Dedifferentiated amniotic fluid mesenchymal stem cell (primary cell): Measurements from ENCODE around the gene ECE1.
"Not testable (repeated sequence)": the region's sequence is repeated elsewhere in the genome, so short reads cannot be mapped to it uniquely, and the experiment has no call there.

Experiments used
- DNase-seq: peaks from one replicate; pipeline ENCODE4 v3.0.0-alpha.2; 2016; ENCODE audit errors: extremely low spot score

ECE1 gene

GRCh38 chr1:21292984-21293536 lies 2.8 kb upstream of the ECE1 start:
- DNase-seq: no peak

GRCh38 chr1:21292503-21292983 lies 2.3 kb upstream of the ECE1 start:
- DNase-seq: no peak

GRCh38 chr1:21291964-21292363 lies 1.7 kb upstream of the ECE1 start:
- DNase-seq: no peak

GRCh38 chr1:21291184-21291583 lies 921 bp upstream of the ECE1 start:
- DNase-seq: no peak

GRCh38 chr1:21290546-21290944 lies 282 bp upstream of the ECE1 start:
- no peak for DNase-seq

- no peak for DNase-seq
Observed at GRCh38 chr1:21289127-21289526, 1.1 kb downstream of the ECE1 start.

GRCh38 chr1:21287905-21288514 lies 2.3 kb downstream of the ECE1 start:
- no peak for DNase-seq

- DNase-seq: not testable (repeated sequence)
Observed at GRCh38 chr1:21285386-21285785, 4.9 kb downstream of the ECE1 start.

- no peak for DNase-seq
Observed at GRCh38 chr1:21285055-21285372, 5.2 kb downstream of the ECE1 start.

GRCh38 chr1:21284206-21285054 lies 5.8 kb downstream of the ECE1 start:
- DNase-seq: no peak

- no peak for DNase-seq
Observed at GRCh38 chr1:21283524-21283923, 6.7 kb downstream of the ECE1 start.

- DNase-seq: not testable (repeated sequence)
Observed at GRCh38 chr1:21282020-21282419, 8.2 kb downstream of the ECE1 start.

GRCh38 chr1:21280482-21280881 lies 9.8 kb downstream of the ECE1 start:
- DNase-seq: no peak

GRCh38 chr1:21280011-21280471 lies 10.2 kb downstream of the ECE1 start:
- DNase-seq: no peak

- no peak for DNase-seq
Observed at GRCh38 chr1:21278860-21279845, 11.1 kb downstream of the ECE1 start.

- no peak for DNase-seq
Observed at GRCh38 chr1:21278208-21278859, 11.9 kb downstream of the ECE1 start.

- no peak for DNase-seq
Observed at GRCh38 chr1:21277180-21277579, 13.1 kb downstream of the ECE1 start.

- no peak for DNase-seq
Observed at GRCh38 chr1:21272540-21272939, 17.7 kb downstream of the ECE1 start.

- DNase-seq: no peak
Observed at GRCh38 chr1:21271550-21271949, 18.7 kb downstream of the ECE1 start.

GRCh38 chr1:21270086-21270689 lies 20.1 kb downstream of the ECE1 start:
- DNase-seq: no peak
